GM21528 (cell line): ENCODE results near the gene TRERF1.
"Not testable (repeated sequence)": the region's sequence is repeated elsewhere in the genome, so short reads cannot be mapped to it uniquely, and the experiment has no call there.

Source experiments
- ATAC-seq: cut with Tn5 transposase; IDR thresholded peaks from one replicate; pipeline ENCODE4 v1.9.1; 2021; ENCODE audit warnings: mild to moderate bottlenecking, moderate library complexity; ENCODE audit not compliant: unreplicated experiment, low FRiP score

Gene TRERF1

DNA sequence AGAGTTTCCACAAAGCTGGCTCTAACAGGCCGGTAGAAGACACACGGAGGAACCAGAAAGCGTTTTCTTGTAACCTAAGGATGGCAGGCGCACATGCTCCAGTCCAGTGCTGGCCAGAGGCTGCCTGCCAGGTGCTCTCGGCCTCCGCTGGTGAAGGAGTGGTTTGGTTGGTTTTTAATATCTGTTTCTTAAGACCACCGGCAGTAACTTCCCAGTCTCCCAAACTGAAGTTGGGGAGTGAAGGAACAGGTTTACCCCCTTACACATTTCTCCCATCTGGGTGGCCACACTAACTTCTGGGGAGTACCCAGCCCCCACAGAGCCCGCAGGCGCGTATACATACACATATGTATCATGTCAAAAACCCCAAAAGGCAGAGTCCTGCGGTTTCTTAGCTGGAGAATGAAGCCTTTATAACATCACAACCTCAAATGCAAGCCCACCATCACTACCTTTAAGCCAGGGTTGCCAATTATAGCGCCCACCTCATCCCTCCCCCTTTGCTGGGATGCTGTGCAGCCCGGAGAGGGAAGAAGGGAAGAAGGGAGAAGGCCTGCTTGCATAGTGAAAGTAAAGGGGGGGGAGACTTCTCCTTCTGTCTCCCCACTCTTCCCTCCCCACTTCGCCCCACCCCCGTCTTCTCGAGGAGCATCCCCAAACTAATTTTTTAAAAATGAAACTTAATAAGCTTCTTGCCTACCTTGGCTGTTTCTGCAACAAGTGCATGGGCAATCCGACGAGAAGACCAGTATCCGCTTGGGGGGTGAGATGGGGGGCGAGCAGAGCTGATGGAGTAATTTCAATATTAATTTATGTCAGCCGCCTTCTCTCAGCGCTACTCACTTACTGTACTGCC lies 1.0 kb downstream of the TRERF1 start:
- ATAC-seq = no peak

GRCh38 chr6:42449917-42450476 lies 1.7 kb downstream of the TRERF1 start:
- no peak for ATAC-seq

DNA sequence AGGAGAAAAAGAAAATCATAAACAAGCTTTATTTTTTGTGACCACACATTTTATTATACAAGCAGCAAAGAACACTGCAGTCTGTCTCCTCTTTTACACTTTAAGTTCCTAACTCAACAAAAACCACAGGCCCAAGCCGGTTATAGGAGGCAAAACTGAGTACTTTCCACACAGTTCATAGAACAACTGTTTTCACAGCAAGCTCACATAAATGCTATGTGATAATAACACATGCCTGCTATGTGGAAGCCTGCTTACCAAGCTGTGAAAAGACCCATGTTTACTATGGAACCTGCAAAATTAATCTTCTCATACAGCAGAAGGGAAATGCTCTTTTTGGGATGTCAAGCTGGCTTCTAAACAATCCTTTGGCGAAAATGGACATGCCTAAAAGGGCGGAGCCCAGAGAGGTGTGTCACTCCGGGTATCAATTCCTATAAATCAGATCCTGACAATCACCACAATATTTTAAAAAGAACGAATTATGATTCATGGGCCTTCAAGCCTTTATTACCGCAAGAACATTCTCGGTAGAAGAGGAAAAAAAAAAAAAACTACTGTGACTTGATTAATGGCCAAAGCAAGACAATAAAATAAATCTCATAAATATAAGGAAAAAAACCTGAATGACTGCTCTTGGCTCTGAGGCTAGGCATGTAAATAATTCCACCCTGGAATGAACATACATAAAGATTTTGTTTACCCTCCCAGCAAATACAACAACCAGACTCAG lies 2.6 kb downstream of the TRERF1 start:
- ATAC-seq = no peak

- no peak for ATAC-seq
These were observed 3.3 kb downstream of the TRERF1 start for GRCh38 chr6:42448391-42448790.

- ATAC-seq = no peak
These were observed 4.7 kb downstream of the TRERF1 start for GRCh38 chr6:42446996-42447395.

GRCh38 chr6:42446370-42446769 lies 5.4 kb downstream of the TRERF1 start:
- no peak for ATAC-seq

- not testable (repeated sequence) for ATAC-seq
These were observed 5.8 kb downstream of the TRERF1 start for GRCh38 chr6:42445955-42446354.

DNA sequence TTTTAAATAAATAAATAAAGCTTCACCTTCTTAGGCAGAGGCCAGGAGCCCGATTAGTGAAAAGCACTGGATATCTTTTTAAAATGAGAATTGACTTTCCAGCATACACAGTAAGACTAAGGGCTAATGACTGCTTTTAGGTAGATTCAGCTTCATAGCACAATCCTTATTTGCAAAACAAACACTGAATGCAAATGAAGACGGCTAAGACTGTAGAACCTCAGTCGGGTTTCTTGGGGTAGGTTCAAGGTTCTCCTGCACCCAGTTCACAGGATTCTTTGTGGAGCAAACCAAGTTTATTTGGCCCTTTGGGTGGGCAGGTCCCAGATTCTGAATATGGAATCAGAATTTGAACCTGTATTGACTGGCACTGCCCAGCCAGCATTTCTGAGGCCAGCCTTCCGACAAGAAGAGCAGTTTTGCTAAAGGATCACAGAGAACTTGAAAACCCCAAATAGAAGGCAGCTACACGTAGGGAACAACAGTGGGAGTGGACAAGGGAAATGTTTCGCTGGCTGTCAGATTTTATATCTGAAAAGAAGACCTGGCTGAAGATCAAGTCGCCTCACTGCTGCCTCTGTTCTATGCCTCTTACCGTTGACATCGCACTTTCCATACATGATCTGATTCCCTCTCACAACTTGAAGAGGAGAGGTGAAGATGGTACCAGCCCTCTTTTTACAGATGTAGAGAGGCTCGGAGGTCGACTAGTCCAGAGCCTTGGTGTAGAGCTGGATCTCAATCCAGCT lies 8.2 kb downstream of the TRERF1 start:
- ATAC-seq = no peak

GRCh38 chr6:42441697-42442081 lies 10.0 kb downstream of the TRERF1 start:
- no peak for ATAC-seq

DNA sequence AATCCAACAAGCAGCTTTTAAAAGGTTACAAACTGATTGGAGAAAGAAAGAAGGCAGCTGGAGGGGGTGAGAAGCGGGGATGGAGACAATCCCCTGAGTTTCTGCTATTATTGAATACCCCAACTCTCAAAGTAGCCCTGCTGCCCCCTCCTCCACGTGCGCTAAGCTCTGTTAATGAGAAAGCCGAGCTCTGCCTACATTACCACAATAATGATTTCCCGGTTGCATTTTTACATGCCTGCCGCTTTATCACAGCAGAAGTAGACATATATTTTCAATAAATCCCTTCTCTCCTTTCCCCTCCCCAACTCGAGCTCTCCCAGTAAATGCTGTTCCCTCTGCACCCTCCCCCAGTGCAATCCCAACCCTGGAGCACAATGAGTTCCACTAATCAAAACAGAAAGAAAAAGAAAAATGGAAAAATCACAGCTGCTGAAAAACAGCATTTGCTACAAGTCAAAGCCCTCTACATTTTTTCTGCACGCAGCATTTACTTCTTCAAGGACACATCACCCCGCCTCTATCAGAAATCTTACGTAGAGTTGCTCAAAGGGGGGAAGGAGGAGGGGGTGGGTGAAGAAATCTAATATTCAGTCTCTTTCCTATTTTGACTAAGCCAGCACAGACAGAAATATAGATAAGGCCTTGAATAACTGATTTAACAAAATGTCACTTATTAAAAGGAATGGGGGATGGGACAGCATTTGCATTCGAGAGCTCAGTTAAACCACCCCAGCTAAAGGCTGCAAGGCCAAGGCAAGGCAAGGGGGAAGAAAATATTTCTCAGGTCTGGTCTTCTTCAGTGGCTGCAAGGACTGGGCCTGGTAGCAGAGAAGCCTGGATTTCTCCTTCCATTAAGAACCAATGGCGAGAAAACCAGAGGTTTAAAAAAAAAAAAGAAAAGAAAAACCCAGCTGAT lies 10.7 kb downstream of the TRERF1 start:
- no peak for ATAC-seq

GRCh38 chr6:42440027-42440426 lies 11.7 kb downstream of the TRERF1 start:
- ATAC-seq = no peak

DNA sequence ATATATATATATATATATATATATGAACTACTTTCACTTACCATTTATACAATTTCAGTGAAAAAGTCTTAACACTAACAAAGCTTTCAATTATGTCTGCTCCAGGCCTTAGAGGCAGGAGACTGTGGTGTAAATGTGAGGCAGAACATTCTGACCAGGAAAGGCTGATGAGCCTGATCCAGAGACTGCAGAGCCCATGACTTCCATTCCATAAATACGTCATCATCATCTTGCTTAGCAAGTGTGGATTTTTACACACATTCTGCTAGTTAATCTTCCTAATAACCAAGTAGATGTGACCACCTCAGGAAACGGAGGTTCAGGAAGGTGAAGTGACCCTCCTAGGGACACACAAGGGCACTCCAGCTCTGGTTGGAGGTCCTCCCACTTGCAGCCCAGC lies 14.9 kb downstream of the TRERF1 start:
- ATAC-seq = no peak

GRCh38 chr6:42434237-42434636 lies 17.5 kb downstream of the TRERF1 start:
- no peak for ATAC-seq

DNA sequence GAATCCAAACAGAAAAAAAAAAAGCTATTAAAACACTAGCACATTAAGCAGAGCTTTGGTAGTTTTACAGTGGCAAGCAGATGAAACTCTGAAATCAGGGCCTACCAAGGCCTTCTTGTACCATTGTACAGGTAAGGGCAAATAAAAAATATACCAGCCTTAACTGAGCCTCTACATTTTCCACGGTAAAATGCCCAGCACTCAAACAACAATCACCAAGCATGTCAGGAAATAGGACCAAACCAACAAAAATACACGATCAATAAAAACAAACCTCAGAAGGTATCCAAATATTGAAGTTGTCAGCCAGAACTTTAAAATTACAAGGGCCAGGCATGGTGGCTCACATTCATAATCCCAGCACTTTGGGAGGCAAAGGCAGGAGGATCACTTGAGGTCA lies 18.3 kb downstream of the TRERF1 start:
- no peak for ATAC-seq

GRCh38 chr6:42431877-42432276 lies 19.8 kb downstream of the TRERF1 start:
- no peak for ATAC-seq

GRCh38 chr6:42431356-42431755 lies 20.4 kb downstream of the TRERF1 start:
- no peak for ATAC-seq

DNA sequence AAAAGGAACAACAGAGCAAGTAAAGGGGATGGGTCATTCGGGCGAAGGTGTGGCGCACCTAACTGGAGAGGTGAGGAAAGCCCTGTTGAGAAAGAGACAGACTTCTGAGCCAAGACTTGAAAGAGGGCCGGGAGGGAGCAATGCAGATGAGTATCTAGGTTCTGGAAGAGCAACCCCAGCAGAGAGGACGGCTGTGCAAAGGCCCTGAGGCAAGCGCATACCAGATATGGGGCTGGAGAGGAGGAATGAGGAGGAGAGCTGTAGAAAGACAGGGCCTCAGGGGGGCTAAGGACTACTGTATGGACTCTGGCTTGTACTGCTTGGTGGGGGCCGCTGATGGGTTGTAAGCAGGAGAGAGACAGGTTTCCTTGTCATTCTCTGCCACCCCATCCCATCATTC lies 21.9 kb downstream of the TRERF1 start:
- ATAC-seq = no peak

DNA sequence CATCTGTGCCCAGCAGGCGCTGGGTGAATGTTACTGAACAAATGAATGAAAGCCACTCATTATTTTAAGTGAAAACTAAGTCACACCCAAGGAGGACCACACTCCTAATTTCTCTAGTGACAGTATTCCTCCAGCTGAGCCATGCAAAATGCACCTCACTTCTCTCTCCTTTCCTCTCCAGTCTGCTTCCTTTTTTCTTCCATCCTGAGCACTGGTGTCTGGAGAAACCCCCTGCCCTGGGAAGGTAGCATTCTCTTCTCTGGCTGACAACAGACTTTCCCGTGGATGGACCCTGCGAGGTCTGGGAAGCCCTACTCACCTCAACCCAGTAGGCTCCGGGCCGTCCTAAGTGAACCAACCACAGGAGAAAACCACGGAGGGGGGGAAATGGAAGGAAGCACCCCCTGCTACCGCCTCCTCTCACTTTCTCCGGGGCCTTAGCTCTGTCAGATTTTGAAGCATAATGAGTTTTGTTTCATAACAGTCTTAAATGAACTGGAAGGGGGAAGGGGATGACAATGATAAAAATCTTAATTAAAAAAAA lies 22.6 kb downstream of the TRERF1 start:
- no peak for ATAC-seq

- ATAC-seq = no peak
These were observed 23.2 kb downstream of the TRERF1 start for GRCh38 chr6:42428326-42429041.
